ENCODE measurements around the gene IL6ST.
A peak's percentile ranks its signal among the peaks of the same experiment; 100 is the strongest.
"Not testable (repeated sequence)": the region's sequence is repeated elsewhere in the genome, so short reads cannot be mapped to it uniquely, and the experiment has no call there.

The IL6ST gene

DNA sequence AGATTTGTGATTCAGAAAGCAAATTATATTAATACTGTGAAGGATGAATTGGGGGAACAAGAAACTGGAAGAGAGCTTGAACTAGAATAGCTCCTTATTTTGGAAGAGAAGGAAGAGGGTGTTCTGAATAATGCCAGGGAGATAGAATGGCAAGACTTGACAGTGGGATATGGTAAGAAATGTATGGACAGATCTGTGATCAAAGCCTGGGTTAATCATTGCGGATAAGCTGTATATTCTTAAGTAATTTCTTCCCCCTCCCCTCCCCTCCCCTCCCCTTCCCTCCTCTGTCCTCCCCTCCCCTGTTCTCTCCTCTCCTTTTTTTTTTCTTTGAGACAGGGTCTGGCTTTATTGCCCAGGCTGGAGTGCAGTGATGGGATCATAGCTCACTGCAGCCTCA is 10.1 kb upstream of the IL6ST start:
- no peak for DNase-seq (ENCODE audit: low spot score)

DNA sequence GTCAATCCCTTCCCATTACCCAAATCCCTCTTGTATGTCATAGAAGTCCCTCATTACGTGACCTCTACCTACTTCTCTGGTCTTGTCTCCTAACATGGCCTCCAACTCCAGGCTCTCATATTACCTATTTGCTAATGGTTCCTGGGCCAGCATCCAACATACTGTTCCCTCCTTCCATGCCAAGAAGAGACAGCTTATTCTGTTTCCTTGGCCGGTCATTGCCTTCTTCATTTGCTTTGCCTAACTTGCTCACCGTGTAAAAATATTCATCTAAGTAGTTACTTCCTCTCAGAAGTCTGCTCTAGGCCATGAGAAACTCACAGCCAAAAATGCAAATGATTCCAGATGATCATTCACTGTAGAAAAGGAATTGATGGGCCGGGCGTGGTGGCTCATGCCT is 8.9 kb upstream of the IL6ST start:
- no peak for DNase-seq (ENCODE audit: low spot score)

DNA sequence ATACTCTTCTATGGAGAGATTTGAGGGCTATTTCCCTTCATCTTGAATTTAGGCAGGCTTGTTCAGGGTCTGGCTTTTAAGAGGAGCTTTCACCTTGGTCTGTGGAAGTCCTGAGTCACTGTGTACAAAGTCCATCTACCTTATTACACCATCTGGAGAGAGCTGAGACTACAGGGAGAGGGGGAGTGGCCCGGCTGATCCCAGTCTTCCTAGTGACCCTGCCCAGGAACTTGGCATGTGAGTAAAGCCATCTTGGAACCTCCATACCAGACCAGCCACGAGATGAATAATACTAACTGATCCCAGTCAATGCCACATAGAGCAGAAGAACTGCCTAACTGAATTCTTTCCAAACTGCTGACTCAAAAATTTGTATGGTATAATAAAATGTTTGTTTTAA is 8.4 kb upstream of the IL6ST start:
- peak; percentile 97 for DNase-seq (ENCODE audit: low spot score)

DNA sequence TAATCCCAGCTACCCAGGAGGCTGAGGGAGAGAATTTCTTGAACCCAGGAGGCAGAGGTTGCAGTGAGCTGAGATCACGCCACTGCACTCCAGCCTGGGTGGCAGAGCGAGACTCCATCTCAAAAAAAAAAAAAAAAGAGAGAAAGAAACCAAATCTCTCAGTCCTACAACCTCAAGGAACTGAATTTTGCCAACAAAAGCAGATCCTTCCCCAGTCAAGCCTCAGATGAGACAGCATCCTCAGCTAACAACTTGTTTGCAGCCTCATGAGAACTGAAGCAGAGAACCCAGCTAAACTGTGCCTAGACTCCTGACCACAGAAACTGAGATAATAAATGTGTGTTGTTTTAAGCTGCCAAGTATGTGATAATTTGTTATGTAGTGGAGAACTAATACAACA is 7.5 kb upstream of the IL6ST start:
- no peak for DNase-seq (ENCODE audit: low spot score)

DNA sequence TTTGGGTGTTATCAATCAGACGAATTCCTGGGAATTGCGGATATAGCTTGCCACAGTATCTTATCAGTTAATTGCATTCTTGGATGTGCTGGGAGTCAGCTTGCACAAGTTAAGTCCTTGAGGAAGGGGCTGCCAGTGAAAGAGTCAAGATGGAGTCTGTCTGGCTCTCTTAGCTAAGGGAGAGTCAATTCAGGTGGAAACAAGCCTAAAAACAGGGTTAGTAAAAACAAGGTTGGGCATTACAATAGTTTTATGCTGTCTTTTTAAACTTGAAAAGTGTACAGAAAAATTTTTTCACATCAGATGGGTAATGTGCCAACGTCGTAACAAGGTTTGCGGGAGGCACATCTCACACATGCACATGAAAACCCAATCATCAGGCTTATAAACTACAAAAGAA is 5.5 kb upstream of the IL6ST start:
- DNase-seq (ENCODE audit: low spot score) = not testable (repeated sequence)

DNA sequence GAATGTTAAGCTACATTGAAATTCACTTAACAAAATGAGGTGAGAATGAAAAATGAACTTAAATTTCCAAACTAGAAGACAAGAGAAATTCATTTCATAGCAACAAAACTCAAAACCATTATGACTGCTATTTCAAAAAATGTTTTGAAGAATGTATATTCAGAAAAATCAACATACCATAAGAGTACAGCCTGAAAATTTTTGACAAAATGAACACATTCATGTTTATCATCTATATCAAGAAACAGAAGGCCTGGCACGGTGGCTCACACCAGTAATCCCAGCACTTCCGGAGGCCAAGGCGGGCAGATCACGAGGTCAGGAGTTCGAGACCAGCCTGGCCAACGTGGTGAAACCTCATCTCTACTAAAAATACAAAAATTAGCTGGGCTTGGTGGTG is 4.2 kb upstream of the IL6ST start:
- no peak for DNase-seq (ENCODE audit: low spot score)

GRCh38 chr5:55997742-55998351 is 3.1 kb upstream of the IL6ST start:
- peak; percentile 23 for DNase-seq (ENCODE audit: low spot score)

DNA sequence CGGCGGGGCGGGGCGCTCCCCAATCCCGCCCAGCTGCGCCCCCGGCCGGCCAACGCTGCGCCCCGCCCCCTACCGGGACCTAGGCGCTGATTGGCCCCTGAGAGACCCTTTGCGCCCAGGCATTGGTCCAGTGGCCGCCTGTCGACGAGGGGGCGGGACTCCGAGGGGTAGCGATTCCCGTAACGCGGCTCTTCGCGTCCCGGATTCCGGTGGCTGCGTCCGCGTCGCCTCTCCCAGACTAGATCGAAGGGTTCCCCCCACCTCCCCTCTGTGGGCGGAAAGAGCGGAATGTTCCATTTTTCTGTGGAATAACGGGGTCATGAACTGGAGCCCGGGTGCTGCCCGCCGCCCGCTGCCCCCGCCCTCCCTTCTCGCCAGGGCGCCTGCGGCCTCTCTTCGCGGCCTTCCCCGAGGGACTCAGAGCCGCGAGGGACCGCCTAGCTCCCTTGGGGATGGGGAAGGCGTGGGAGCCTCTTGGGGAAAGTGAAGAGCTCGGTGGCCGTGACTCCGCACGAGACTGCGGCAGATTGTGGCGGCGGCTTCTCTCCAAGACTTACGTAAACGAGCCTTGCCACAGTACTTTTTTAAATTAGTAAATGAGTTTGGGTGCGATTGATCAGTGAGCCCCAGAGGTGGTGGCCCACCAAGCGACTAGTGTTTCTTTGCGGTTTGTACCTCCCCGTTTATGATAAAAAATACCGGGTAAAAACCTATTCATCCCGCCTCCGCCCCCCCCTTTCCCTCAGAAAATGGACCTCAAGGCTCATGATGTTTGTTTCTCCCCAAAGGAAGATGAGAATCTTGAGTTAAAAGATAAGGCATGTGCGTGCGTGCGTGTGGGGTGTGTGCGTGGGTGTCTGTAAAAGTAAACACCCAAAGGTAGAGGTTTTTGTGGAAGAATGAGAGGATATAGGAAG is 493 bp upstream of the IL6ST start:
- peak; percentile 97 for DNase-seq (ENCODE audit: low spot score)

- DNase-seq (ENCODE audit: low spot score) = no peak
Observed at GRCh38 chr5:55993731-55994494, 850 bp downstream of the IL6ST start.

- no peak for DNase-seq (ENCODE audit: low spot score)
Observed at GRCh38 chr5:55993013-55993412, 1.8 kb downstream of the IL6ST start.

DNA sequence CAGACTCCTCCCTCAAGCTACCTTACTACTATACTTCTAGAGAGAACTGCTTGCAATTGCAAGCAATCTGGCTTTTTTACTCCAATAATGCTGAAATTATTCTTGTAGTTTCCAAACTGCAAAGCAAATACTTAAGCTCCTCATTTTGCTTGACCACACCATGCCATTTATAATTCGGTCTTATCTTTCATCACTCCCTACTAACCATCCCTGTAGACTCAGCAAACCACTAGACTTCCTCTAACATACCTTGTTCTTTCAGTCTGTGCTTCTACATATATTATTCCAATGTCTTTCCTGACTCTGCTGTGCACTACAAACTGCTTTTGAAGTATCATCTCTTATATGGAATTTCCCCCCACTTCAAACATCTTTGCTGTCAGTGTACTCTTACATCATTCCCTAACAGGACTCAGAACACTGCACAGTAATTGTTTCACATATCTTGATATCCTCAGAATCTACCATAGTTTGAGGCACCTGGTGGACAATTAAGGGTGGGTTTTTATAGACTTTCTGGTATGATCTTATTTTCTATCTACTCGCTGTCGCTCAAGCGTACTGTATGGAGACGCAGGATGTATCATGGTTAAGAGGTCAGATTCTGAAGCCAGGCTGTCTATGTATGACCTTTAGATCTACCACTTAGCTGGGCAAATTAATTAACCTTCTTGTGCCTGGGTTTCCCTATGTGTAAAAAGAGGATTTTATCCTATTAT is 2.8 kb downstream of the IL6ST start:
- DNase-seq (ENCODE audit: low spot score) = no peak

GRCh38 chr5:55990895-55991294 is 3.9 kb downstream of the IL6ST start:
- DNase-seq (ENCODE audit: low spot score) = not testable (repeated sequence)

- DNase-seq (ENCODE audit: low spot score) = no peak
Observed at GRCh38 chr5:55989860-55990259, 4.9 kb downstream of the IL6ST start.

GRCh38 chr5:55988979-55989638 is 5.7 kb downstream of the IL6ST start:
- DNase-seq (ENCODE audit: low spot score) = no peak

GRCh38 chr5:55988428-55988827 is 6.3 kb downstream of the IL6ST start:
- DNase-seq (ENCODE audit: low spot score) = not testable (repeated sequence)

DNA sequence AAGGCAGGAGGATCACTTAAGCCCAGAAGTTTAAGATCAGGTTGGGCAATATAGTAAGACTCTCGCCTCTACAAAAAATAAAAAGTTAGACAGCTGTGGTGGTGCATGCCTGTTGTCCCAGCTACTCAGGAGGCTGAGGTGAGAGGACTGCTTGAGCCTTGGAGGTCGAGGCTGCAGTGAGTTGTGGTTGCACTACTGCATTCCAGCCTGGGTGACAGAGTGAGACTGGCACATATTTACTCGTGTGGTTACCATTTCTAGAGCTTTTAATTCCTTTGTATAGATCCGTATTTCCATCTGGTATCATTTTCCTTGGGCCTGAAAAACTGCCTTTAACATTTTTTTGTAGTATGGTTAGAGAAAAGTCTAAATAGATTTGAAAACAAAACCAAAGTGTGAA is 7.8 kb downstream of the IL6ST start:
- no peak for DNase-seq (ENCODE audit: low spot score)

DNA sequence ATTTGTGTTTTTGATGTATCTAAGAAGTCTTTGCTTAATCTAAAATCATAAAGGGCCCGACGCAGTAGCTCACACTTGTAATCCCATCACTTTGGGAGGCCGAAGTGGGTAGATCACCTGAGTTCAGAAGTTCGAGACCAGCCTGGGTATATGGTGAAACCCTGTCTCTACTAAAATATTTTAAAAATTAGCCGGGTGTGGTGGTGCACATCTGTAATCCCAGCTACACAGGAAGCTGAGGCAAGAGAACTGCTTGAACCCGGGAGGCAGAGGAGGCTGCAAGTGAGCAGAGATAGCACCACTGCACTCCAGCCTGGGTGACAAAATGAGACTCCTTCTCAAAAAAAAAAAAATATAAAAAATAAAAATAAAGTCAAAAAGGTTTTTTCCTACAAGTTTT is 9.6 kb downstream of the IL6ST start:
- no peak for DNase-seq (ENCODE audit: low spot score)

DNA sequence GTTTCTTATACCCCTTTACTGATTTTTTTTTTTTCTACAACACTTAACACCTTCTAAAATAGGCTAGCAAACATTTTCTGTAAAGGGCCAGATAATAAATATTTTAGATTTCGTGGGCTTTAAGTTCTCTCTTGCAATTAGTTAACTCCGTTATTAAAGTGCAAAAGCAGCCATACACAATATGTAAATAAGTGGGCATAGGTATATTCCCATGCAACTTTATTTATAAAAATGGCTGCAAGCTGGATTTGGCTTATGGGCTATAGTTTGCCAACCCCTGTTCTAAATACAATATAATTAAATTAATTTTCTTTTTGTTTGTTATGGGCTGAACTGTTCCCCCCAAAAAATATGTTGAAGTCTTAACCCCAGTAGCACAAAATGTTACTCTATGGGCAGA is 10.8 kb downstream of the IL6ST start:
- no peak for DNase-seq (ENCODE audit: low spot score)

DNA sequence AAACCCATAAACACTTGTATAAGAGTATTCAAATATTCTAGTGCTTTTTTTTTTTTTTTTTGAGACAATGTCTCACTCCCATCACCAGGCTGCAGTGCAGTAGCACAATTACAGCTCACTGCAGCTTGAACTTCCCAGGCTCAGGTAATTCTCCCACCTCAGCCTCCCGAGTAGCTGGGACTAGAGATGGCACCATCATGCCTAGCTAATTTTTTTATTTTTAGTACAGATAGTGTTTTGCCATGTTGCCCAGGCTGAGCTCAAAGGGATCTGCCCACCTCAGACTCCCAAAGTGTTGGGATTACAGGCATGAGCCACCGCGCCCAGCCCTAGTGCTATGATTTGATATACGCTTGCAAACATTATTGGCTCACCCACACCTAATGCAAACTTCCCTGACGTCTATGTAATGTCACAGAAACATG is 11.8 kb downstream of the IL6ST start:
- no peak for DNase-seq (ENCODE audit: low spot score)

DNA sequence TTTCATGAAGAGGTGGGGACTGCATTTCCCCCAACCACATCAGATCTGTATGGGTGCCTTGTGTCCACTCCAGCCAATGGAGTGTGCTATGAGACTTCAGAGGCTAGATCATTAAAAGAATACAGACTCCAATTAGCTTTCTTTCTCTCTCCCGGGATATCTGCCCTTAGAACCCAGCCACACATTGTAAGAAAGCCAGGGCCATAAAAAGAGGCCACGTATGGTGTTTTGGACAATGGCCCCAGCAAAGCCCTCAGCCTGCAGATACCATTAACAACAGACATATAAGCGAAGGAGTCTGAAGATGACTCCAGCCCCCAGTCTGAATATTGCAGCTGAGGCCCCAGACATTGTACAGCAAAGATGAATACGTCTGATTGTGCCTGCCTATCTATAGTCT is 21.5 kb downstream of the IL6ST start:
- no peak for DNase-seq (ENCODE audit: low spot score)

DNA sequence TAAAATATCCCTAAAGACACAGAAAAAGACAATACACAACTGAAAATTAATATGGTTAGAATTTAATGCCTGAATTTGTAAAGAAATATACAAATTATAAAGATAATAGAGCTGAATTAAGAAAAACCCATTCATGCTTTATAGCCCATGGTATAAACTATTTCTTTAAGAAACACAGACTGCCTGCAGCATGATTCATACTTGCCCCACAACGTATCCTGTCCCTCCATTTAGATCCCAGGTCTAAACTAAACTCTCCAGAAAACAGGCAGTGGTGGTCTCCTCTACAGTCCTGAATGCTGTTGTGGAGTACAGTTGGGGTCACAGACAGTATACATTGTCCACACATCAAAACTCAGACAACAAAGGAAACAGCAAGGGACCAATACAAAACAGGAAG is 24.8 kb downstream of the IL6ST start:
- DNase-seq (ENCODE audit: low spot score) = no peak

- DNase-seq (ENCODE audit: low spot score) = no peak
Observed at GRCh38 chr5:55966284-55966683, 28.5 kb downstream of the IL6ST start.

All from LoVo (cell line).